Adrenal gland (tissue), 5 donors: Measurements from ENCODE around the gene TTI1.

ENCODE experiments used
- CTCF ChIP-seq, 6 experiments: fragments of 450-650 bp in 4 of 6; fragments of 200-600 bp in 2 of 6; sonication (generic) in 1 of 6; IDR thresholded peaks; 1 replicate in 5 of 6; 2 replicates in 1 of 6; pipeline versions ENCODE4 v1.5.1 to v1.8.0; 2016 to 2021; ENCODE audit warnings: antibody characterized with exemption in 6 of 6, mild to moderate bottlenecking in 2 of 6, moderate library complexity in 1 of 6
- POLR2A ChIP-seq, 2 donors: fragments of 450-650 bp; IDR thresholded peaks; one replicate each; pipeline ENCODE4 v1.6.1; 2017; ENCODE audit warnings: antibody characterized with exemption in 2 of 2, mild to moderate bottlenecking in 2 of 2, moderate library complexity in 1 of 2
- donor health status: DM: no; HTN: no; CAD: no.

- no peak for TF ChIP-seq POLR2A (IDR thresholded peaks at IDR 0.05)
- TF ChIP-seq CTCF (IDR thresholded peaks at IDR 0.05) = no peak
Observed at GRCh38 chr20:37937686-37938085, 95.6 kb downstream of the TTI1 start.
